ENCODE measurements around the gene NAA35.
"Not testable (repeated sequence)": the region's sequence is repeated elsewhere in the genome, so short reads cannot be mapped to it uniquely, and the experiment has no call there.

The NAA35 gene

GRCh38 chr9:86035827-86036440, 95.0 kb downstream of the NAA35 start:
- DNase-seq: no peak

- no peak for DNase-seq
Measured at GRCh38 chr9:86036555-86036954, 95.6 kb downstream of the NAA35 start.

GRCh38 chr9:86039991-86040860, 99.3 kb downstream of the NAA35 start:
- no peak for DNase-seq

- no peak for DNase-seq
Measured at GRCh38 chr9:86040861-86041155, 99.9 kb downstream of the NAA35 start.

GRCh38 chr9:86041311-86041741, 100.4 kb downstream of the NAA35 start:
- no peak for DNase-seq

GRCh38 chr9:86042199-86042978, 101.4 kb downstream of the NAA35 start:
- DNase-seq: no peak

GRCh38 chr9:86043586-86043985, 102.6 kb downstream of the NAA35 start:
- no peak for DNase-seq

- DNase-seq: no peak
Measured at GRCh38 chr9:86043999-86044398, 103.1 kb downstream of the NAA35 start.

- DNase-seq: no peak
Measured at GRCh38 chr9:86045654-86046053, 104.7 kb downstream of the NAA35 start.

GRCh38 chr9:86046071-86046636, 105.2 kb downstream of the NAA35 start:
- DNase-seq: no peak

- DNase-seq: no peak
Measured at GRCh38 chr9:86046930-86047341, 106.0 kb downstream of the NAA35 start.

- no peak for DNase-seq
Measured at GRCh38 chr9:86047361-86047760, 106.4 kb downstream of the NAA35 start.

- DNase-seq: not testable (repeated sequence)
Measured at GRCh38 chr9:86048018-86048742, 107.2 kb downstream of the NAA35 start.

- DNase-seq: no peak
Measured at GRCh38 chr9:86052556-86053468, 111.9 kb downstream of the NAA35 start.

- no peak for DNase-seq
Measured at GRCh38 chr9:86054695-86055094, 113.7 kb downstream of the NAA35 start.

GRCh38 chr9:86057491-86057890, 116.5 kb downstream of the NAA35 start:
- DNase-seq: no peak

- no peak for DNase-seq
Measured at GRCh38 chr9:86061972-86062739, 121.2 kb downstream of the NAA35 start.

GRCh38 chr9:86062845-86063693, 122.1 kb downstream of the NAA35 start:
- no peak for DNase-seq

- no peak for DNase-seq
Measured at GRCh38 chr9:86064220-86064619, 123.3 kb downstream of the NAA35 start.

Measured in activated naive CD4-positive, alpha-beta T cell treated with Interleukin-2 at 50 U/mL for 16 hours (primary cell).